ENCODE results near the gene RING1. TPM values are rescaled to one million over a fixed set of nuclear protein-coding genes. Genes with fewer than 3 reads are reported as not detected.
"Not testable (repeated sequence)": the region's sequence is repeated elsewhere in the genome, so short reads cannot be mapped to it uniquely, and the experiment has no call there.

The RING1 gene
- polyA plus RNA-seq, 1 donor, result 43.2 TPM

DNA sequence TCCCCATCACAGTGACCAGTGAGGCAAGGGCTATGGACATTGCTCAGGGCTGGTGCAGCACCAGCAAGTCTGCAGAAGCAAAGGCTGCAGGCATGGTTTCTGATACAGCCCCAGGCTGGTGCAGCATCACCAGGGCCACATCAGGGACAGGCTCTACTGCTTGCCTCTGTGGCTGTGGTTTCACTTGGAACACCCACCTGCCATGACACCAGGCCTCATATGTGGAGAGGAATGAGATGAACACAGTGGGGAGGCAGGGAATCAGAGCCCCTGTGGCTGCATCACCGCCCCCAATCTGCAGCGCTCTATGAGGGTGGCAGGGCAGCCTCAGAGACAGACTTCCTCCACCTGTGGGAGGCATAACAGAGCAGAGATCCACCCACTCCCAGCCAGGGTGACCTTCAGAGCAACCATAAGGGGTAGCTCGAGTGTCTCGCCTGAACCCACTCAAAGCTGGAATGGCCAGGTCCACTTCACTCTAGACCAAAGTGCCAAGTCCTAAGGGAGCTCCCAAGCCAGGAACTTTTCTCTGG is 7.9 kb downstream of the RING1 start:
- peaks cover 38% of the 10 kb centered on the region for H3K27me3 ChIP-seq (ENCODE audit: control insufficient read depth, insufficient read depth, low read length)
- no peak overlapping the region for H3K27ac ChIP-seq (ENCODE audit: low read length)
- no peaks in the 10 kb centered on the region for H3K9me3 ChIP-seq (ENCODE audit: control insufficient read depth, low read depth, low read length)
- H3K4me3 ChIP-seq (ENCODE audit: low read length), result no peak overlapping the region
- H3K4me1 ChIP-seq (ENCODE audit: control insufficient read depth, insufficient read depth, low read length), result peaks cover 9% of the 10 kb centered on the region
- peaks cover 8% of the 10 kb centered on the region for H3K36me3 ChIP-seq (ENCODE audit: control insufficient read depth, insufficient read depth, low read length)
- DNase-seq, result no peak
- WGBS (ENCODE audit: insufficient coverage, low lambda C conversion rate), result no CpG with 5 or more reads among the region's 4 CpGs

GRCh38 chr6:33217246-33217645 is 8.9 kb downstream of the RING1 start:
- no CpG with 5 or more reads among the region's 6 CpGs for WGBS (ENCODE audit: insufficient coverage, low lambda C conversion rate)
- Histone ChIP-seq H3K9me3 (ENCODE audit: control insufficient read depth, low read depth, low read length) (no peaks in the 10 kb centered on the region), H3K36me3 (ENCODE audit: control insufficient read depth, insufficient read depth, low read length) (peaks cover under 1% of the 10 kb centered on the region), H3K4me3 (ENCODE audit: low read length) (no peak overlapping the region), H3K4me1 (ENCODE audit: control insufficient read depth, insufficient read depth, low read length) (peaks cover 9% of the 10 kb centered on the region), H3K27ac (ENCODE audit: low read length) (no peak overlapping the region), H3K27me3 (ENCODE audit: control insufficient read depth, insufficient read depth, low read length) (peaks cover 39% of the 10 kb centered on the region)
- DNase-seq, result no peak

- Histone ChIP-seq H3K36me3 (ENCODE audit: control insufficient read depth, insufficient read depth, low read length) (no peaks in the 10 kb centered on the region), H3K4me1 (ENCODE audit: control insufficient read depth, insufficient read depth, low read length) (peaks cover 8% of the 10 kb centered on the region), H3K27me3 (ENCODE audit: control insufficient read depth, insufficient read depth, low read length) (peaks cover 38% of the 10 kb centered on the region), H3K27ac (ENCODE audit: low read length) (no peak overlapping the region), H3K4me3 (ENCODE audit: low read length) (no peak overlapping the region), H3K9me3 (ENCODE audit: control insufficient read depth, low read depth, low read length) (no peaks in the 10 kb centered on the region)
- DNase-seq, result no peak
- no CpG with 5 or more reads among the region's 3 CpGs for WGBS (ENCODE audit: insufficient coverage, low lambda C conversion rate)
Measured at GRCh38 chr6:33217681-33218080, 9.4 kb downstream of the RING1 start.

- WGBS (ENCODE audit: insufficient coverage, low lambda C conversion rate), result no CpG with 5 or more reads among the region's 14 CpGs
- not testable (repeated sequence) for H3K4me1 ChIP-seq (ENCODE audit: control insufficient read depth, insufficient read depth, low read length); H3K4me3 ChIP-seq (ENCODE audit: low read length); DNase-seq; H3K27ac ChIP-seq (ENCODE audit: low read length); H3K36me3 ChIP-seq (ENCODE audit: control insufficient read depth, insufficient read depth, low read length); H3K9me3 ChIP-seq (ENCODE audit: control insufficient read depth, low read depth, low read length)
- H3K27me3 ChIP-seq (ENCODE audit: control insufficient read depth, insufficient read depth, low read length), result peaks cover 19% of the 10 kb centered on the region
Measured at GRCh38 chr6:33226503-33227120, 18.3 kb downstream of the RING1 start.

DNA sequence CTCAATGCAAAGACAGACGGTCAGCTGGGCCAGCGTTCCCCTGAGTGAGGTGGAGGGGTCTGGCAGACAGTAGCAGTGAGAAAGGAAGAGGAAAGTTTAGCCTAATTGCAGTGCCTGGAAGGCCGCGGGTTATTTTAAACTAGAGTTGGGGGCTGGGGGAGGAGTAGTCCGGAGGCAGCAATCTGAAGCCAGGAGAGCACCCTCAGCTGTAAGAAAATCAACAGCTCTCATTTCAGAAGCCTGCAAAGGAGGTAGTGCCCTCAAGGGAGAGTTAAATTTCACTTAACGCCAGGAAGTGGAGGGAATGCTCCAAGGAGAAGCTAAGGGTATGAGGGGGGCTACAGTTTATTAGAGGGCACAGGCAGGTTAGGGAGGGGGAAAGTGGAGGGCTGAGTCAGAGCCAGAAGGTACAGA is 26.9 kb downstream of the RING1 start:
- Histone ChIP-seq H3K27me3 (ENCODE audit: control insufficient read depth, insufficient read depth, low read length) (peaks cover 28% of the 10 kb centered on the region), H3K36me3 (ENCODE audit: control insufficient read depth, insufficient read depth, low read length) (no peaks in the 10 kb centered on the region), H3K9me3 (ENCODE audit: control insufficient read depth, low read depth, low read length) (no peaks in the 10 kb centered on the region), H3K4me3 (ENCODE audit: low read length) (no peak overlapping the region), H3K27ac (ENCODE audit: low read length) (no peak overlapping the region), H3K4me1 (ENCODE audit: control insufficient read depth, insufficient read depth, low read length) (no peaks in the 10 kb centered on the region)
- whole genome bisulfite sequencing (ENCODE audit: insufficient coverage, low lambda C conversion rate), result 7% methylated on average over 3 of the region's 6 CpGs
- no peak for DNase-seq

- no peaks in the 10 kb centered on the region for H3K9me3 ChIP-seq (ENCODE audit: control insufficient read depth, low read depth, low read length)
Measured at GRCh38 chr6:33236328-33236727, 28.0 kb downstream of the RING1 start.

GRCh38 chr6:33236852-33237251 is 28.6 kb downstream of the RING1 start:
- Histone ChIP-seq H3K4me3 (ENCODE audit: low read length) (no peak overlapping the region), H3K27ac (ENCODE audit: low read length) (no peak overlapping the region), H3K9me3 (ENCODE audit: control insufficient read depth, low read depth, low read length) (no peaks in the 10 kb centered on the region), H3K36me3 (ENCODE audit: control insufficient read depth, insufficient read depth, low read length) (no peaks in the 10 kb centered on the region), H3K27me3 (ENCODE audit: control insufficient read depth, insufficient read depth, low read length) (peaks cover 28% of the 10 kb centered on the region), H3K4me1 (ENCODE audit: control insufficient read depth, insufficient read depth, low read length) (no peaks in the 10 kb centered on the region)
- DNase-seq, result no peak
- no CpG with 5 or more reads among the region's 6 CpGs for whole genome bisulfite sequencing (ENCODE audit: insufficient coverage, low lambda C conversion rate)

More at GRCh38 chr6:33236328-33236727, 28.0 kb downstream of the RING1 start:
- Histone ChIP-seq H3K4me3 (ENCODE audit: low read length) (no peak overlapping the region), H3K27ac (ENCODE audit: low read length) (no peak overlapping the region), H3K4me1 (ENCODE audit: control insufficient read depth, insufficient read depth, low read length) (no peaks in the 10 kb centered on the region), H3K36me3 (ENCODE audit: control insufficient read depth, insufficient read depth, low read length) (no peaks in the 10 kb centered on the region), H3K27me3 (ENCODE audit: control insufficient read depth, insufficient read depth, low read length) (peaks cover 28% of the 10 kb centered on the region)
- no peak for DNase-seq

DNA sequence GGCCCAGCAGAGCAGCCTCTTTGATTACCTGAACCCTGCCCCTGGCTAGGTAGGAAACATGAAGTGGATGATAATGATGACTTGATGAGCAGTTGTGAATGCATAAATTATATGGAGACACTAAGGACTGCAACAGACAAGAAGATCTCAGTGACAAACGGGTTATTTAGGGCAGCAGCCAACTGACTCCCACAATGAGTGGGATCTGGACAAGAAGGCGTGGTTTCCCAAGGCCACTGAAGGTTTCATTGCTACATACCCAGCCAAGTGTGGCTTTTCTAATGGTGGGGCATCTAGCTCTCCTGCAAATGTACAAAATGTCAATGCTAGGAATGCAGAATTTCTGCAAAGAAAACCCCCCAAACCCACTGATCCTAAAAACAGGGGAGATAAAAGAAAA is 29.4 kb downstream of the RING1 start:
- peaks cover 24% of the 10 kb centered on the region for H3K27me3 ChIP-seq (ENCODE audit: control insufficient read depth, insufficient read depth, low read length)
- no peaks in the 10 kb centered on the region for H3K36me3 ChIP-seq (ENCODE audit: control insufficient read depth, insufficient read depth, low read length)
- no peaks in the 10 kb centered on the region for H3K9me3 ChIP-seq (ENCODE audit: control insufficient read depth, low read depth, low read length)
- no CpG with 5 or more reads among the region's 2 CpGs for WGBS (ENCODE audit: insufficient coverage, low lambda C conversion rate)
- no peak overlapping the region for H3K27ac ChIP-seq (ENCODE audit: low read length)
- DNase-seq, result no peak
- H3K4me3 ChIP-seq (ENCODE audit: low read length), result no peak overlapping the region
- H3K4me1 ChIP-seq (ENCODE audit: control insufficient read depth, insufficient read depth, low read length), result no peaks in the 10 kb centered on the region

- Histone ChIP-seq H3K27ac (ENCODE audit: low read length) (no peak overlapping the region), H3K36me3 (ENCODE audit: control insufficient read depth, insufficient read depth, low read length) (no peaks in the 10 kb centered on the region), H3K9me3 (ENCODE audit: control insufficient read depth, low read depth, low read length) (no peaks in the 10 kb centered on the region), H3K4me3 (ENCODE audit: low read length) (no peak overlapping the region), H3K4me1 (ENCODE audit: control insufficient read depth, insufficient read depth, low read length) (no peaks in the 10 kb centered on the region), H3K27me3 (ENCODE audit: control insufficient read depth, insufficient read depth, low read length) (peaks cover 13% of the 10 kb centered on the region)
- WGBS (ENCODE audit: insufficient coverage, low lambda C conversion rate), result 67% methylated on average over 1 of the region's 3 CpGs
- DNase-seq, result no peak
Measured at GRCh38 chr6:33241968-33242367, 33.7 kb downstream of the RING1 start.

DNA sequence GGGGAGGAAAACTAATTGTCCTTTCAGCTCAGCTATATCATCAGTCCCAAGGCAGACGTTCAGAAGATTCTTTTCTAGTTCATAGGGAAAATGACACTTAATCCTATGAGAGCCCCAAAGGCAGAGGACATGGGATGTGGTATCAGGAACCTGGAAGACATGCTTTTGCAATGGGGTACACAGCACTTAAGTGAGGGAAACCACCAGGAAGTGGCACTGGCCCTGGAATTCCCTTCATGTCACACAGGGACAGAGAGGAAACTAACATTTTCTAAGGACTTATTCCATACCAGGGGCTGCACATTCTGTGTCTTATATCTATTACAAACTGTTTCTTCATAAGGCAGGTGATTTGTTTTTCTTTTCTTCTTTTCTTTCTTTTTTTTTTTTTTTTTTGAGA is 35.2 kb downstream of the RING1 start:
- WGBS (ENCODE audit: insufficient coverage, low lambda C conversion rate), result no CpG with 5 or more reads among the region's 1 CpG
- H3K4me1 ChIP-seq (ENCODE audit: control insufficient read depth, insufficient read depth, low read length), result peaks cover 6% of the 10 kb centered on the region
- peaks cover 16% of the 10 kb centered on the region for H3K27me3 ChIP-seq (ENCODE audit: control insufficient read depth, insufficient read depth, low read length)
- no peak overlapping the region for H3K4me3 ChIP-seq (ENCODE audit: low read length)
- H3K36me3 ChIP-seq (ENCODE audit: control insufficient read depth, insufficient read depth, low read length), result no peaks in the 10 kb centered on the region
- DNase-seq, result no peak
- no peaks in the 10 kb centered on the region for H3K9me3 ChIP-seq (ENCODE audit: control insufficient read depth, low read depth, low read length)
- H3K27ac ChIP-seq (ENCODE audit: low read length), result no peak overlapping the region

DNA sequence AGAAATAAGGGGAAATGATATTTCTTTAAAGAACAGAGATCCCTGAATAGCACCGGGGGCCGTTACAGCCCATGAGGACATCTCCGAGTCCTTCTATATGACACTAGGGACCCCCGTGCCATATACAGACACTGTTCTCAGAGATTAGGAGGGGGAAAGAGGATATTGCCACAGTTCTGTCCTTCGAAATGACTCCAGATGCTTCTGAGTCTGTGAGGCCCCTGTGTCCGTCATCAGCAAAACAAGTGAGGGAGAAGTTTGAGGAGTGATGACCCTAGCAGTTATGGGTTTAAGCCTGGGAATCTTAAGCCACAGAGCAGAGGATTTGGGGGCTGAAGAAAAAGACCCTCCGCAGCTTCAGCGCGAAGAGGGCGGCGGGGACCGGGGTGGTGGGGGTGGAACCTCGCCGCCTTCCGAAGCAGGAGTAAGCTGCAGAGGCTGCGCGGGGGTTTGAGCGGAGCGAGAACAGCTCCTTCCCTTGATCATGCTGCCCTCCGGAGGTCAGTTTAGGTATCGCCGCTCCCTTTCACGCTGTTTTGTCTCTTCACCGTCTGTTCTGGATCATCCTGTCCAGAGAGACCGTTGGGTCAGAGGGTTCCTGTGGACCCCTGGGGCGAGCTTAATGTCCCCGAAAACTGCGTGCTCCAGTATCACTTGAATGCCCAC is 39.8 kb downstream of the RING1 start:
- H3K27me3 ChIP-seq (ENCODE audit: control insufficient read depth, insufficient read depth, low read length), result peaks cover 15% of the 10 kb centered on the region
- peak overlapping the region; percentile 50 for H3K4me3 ChIP-seq (ENCODE audit: low read length)
- DNase-seq, result peak; percentile 67 to 78
- no CpG with 5 or more reads among the region's 28 CpGs for WGBS (ENCODE audit: insufficient coverage, low lambda C conversion rate)
- no peak overlapping the region for H3K27ac ChIP-seq (ENCODE audit: low read length)
- H3K36me3 ChIP-seq (ENCODE audit: control insufficient read depth, insufficient read depth, low read length), result peaks cover 16% of the 10 kb centered on the region
- H3K4me1 ChIP-seq (ENCODE audit: control insufficient read depth, insufficient read depth, low read length), result peaks cover 18% of the 10 kb centered on the region
- no peaks in the 10 kb centered on the region for H3K9me3 ChIP-seq (ENCODE audit: control insufficient read depth, low read depth, low read length)

Measured in large intestine (tissue), 3 donors.